GM12878 (cell line): Measurements from ENCODE around the gene METRNL. TPM values are rescaled to one million over a fixed set of nuclear protein-coding genes. Genes with fewer than 3 reads are reported as not detected.

Source experiments
- BHLHE40 ChIP-seq, 2 experiments: fragments of 450-650 bp in 1 of 2; IDR thresholded peaks; 2 replicates each; pipeline ENCODE4 v1.6.1; 2011 to 2017; ENCODE audit warnings: low read depth in 2 of 2, borderline replicate concordance in 1 of 2, improper control_type of control experiment in 1 of 2, low read length in 1 of 2, mild to moderate bottlenecking in 1 of 2
- CBX5 ChIP-seq: sonication (generic); IDR thresholded peaks from 2 replicates; pipeline ENCODE4 v1.6.1; 2016; ENCODE audit warnings: low read depth, moderate library complexity, mild to moderate bottlenecking, inconsistent platforms
- CHD2 ChIP-seq: IDR thresholded peaks from 2 replicates; pipeline ENCODE4 v1.6.1; 2011; ENCODE audit warnings: low read depth, low read length, improper control_type of control experiment, borderline replicate concordance
- EED ChIP-seq: sonication (generic); IDR thresholded peaks from 2 replicates; pipeline ENCODE4 v1.6.1; 2016; ENCODE audit warnings: antibody characterized with exemption, low read depth
- FOXK2 ChIP-seq: fragments of 450-650 bp; IDR thresholded peaks from 2 replicates; pipeline ENCODE4 v1.6.1; 2017; ENCODE audit warnings: mild to moderate bottlenecking, moderate library complexity
- FOXM1 ChIP-seq: IDR thresholded peaks from 2 replicates; pipeline ENCODE4 v1.6.1; 2012; ENCODE audit warnings: low read depth, mild to moderate bottlenecking, inconsistent platforms, low read length, moderate library complexity
- IKZF2 ChIP-seq, 2 experiments: fragments of 450-650 bp; IDR thresholded peaks; 2 replicates each; pipeline ENCODE4 v1.6.1; 2017; ENCODE audit warnings: mild to moderate bottlenecking in 2 of 2, moderate library complexity in 2 of 2
- JUND ChIP-seq: IDR thresholded peaks from 2 replicates; pipeline ENCODE4 v1.6.1; 2012; ENCODE audit warnings: low read depth, mild to moderate bottlenecking, low read length, improper control_type of control experiment, moderate library complexity
- MXI1 ChIP-seq: fragments of 150-350 bp; IDR thresholded peaks from 2 replicates; pipeline ENCODE4 v1.6.1; 2011; ENCODE audit warnings: low read depth, mild to moderate bottlenecking, inconsistent platforms, low read length, improper control_type of control experiment
- NFIC ChIP-seq: IDR thresholded peaks from 2 replicates; pipeline ENCODE4 v1.6.1; 2012; ENCODE audit warnings: low read depth, mild to moderate bottlenecking, inconsistent platforms, low read length, moderate library complexity
- PAX5 ChIP-seq: IDR thresholded peaks from 2 replicates; pipeline ENCODE4 v1.6.1; 2011; ENCODE audit warnings: low read depth, low read length, borderline replicate concordance
- RB1 ChIP-seq: fragments of 450-650 bp; formaldehyde crosslinking; IDR thresholded peaks from 2 replicates; pipeline ENCODE4 v1.6.1; 2017; ENCODE audit warnings: mild to moderate bottlenecking, borderline replicate concordance
- RBBP5 ChIP-seq: fragments of 200-600 bp; sonication (generic); conservative IDR thresholded peaks from 2 replicates; pipeline ENCODE4 v1.6.1; 2016
- SMAD1 ChIP-seq: fragments of 450-650 bp; IDR thresholded peaks from 2 replicates; pipeline ENCODE4 v1.6.1; 2018; ENCODE audit warnings: mild to moderate bottlenecking, low read depth; ENCODE audit not compliant: partially characterized antibody
- SMAD5 ChIP-seq: IDR thresholded peaks from 2 replicates; pipeline ENCODE4 v1.6.1; 2016; ENCODE audit warnings: antibody characterized with exemption, low read depth
- SPI1 ChIP-seq: IDR thresholded peaks from 2 replicates; pipeline ENCODE4 v1.6.1; 2011; ENCODE audit warnings: low read depth, mild to moderate bottlenecking, low read length, moderate library complexity, borderline replicate concordance; ENCODE audit not compliant: insufficient read depth
- TARDBP ChIP-seq: IDR thresholded peaks from 2 replicates; pipeline ENCODE4 v1.6.1; 2016; ENCODE audit warnings: borderline replicate concordance
- ZBED1 ChIP-seq: IDR thresholded peaks from 2 replicates; pipeline ENCODE4 v1.6.1; 2016; ENCODE audit warnings: borderline replicate concordance
- ZZZ3 ChIP-seq: IDR thresholded peaks from 2 replicates; pipeline ENCODE4 v1.6.1; 2011; ENCODE audit warnings: low read depth; ENCODE audit not compliant: control insufficient read depth, insufficient read length
- polyA plus RNA-seq, 11 experiments: library from polyadenylated mRNA; depleted of rRNA in 4 of 11; unstranded in 6 of 11; stranded (reverse) in 5 of 11; fragments of >200 nt; fragmentation: Nextera tagmentation in 4 of 11; fragmentation: Illumina TruSeq in 1 of 11; extraction: Ambion mirVana in 4 of 11; extraction: Trizol in 1 of 11; gene quantifications; 1 replicate in 1 of 11; 2 replicates in 10 of 11; pipeline versions ENCODE4 v1.2.1 to v1.2.3, GENCODE V29; 2011 to 2016; ENCODE audit warnings: inconsistent platforms in 2 of 11, missing spikeins in 2 of 11, low read depth in 1 of 11
- total RNA-seq, 4 experiments: library from RNA; depleted of rRNA in 3 of 4; stranded (reverse); fragments of >200 nt in 3 of 4; fragmentation: Illumina TruSeq in 1 of 4; extraction: Trizol in 1 of 4; gene quantifications; 2 replicates each; pipeline versions ENCODE4 v1.2.1 to v1.2.3, GENCODE V29; 2013 to 2021
- TF ChIP-seq, protein P1 (sequence below): IDR thresholded peaks from 2 replicates; pipeline ENCODE4 v1.6.1; 2012; ENCODE audit warnings: mild to moderate bottlenecking, low read depth, low read length
- TF ChIP-seq, protein P2 (sequence below): fragments of 450-650 bp; formaldehyde crosslinking; IDR thresholded peaks from 2 replicates; pipeline ENCODE4 v1.4.0; 2020; ENCODE audit warnings: mild to moderate bottlenecking, moderate library complexity
- TF ChIP-seq, protein P3 (sequence below): fragments of 150-350 bp; IDR thresholded peaks from 2 replicates; pipeline ENCODE4 v1.6.1; 2014; ENCODE audit warnings: mild to moderate bottlenecking, low read depth, low read length

METRNL gene
- total and polyA plus RNA-seq, 10 of the 15 experiments (the other 5 are each of a cell fraction or from before 2014, with no cell fraction given), result 0.05 to 3.7 (median 0.48) TPM; not detected in 2

DNA sequence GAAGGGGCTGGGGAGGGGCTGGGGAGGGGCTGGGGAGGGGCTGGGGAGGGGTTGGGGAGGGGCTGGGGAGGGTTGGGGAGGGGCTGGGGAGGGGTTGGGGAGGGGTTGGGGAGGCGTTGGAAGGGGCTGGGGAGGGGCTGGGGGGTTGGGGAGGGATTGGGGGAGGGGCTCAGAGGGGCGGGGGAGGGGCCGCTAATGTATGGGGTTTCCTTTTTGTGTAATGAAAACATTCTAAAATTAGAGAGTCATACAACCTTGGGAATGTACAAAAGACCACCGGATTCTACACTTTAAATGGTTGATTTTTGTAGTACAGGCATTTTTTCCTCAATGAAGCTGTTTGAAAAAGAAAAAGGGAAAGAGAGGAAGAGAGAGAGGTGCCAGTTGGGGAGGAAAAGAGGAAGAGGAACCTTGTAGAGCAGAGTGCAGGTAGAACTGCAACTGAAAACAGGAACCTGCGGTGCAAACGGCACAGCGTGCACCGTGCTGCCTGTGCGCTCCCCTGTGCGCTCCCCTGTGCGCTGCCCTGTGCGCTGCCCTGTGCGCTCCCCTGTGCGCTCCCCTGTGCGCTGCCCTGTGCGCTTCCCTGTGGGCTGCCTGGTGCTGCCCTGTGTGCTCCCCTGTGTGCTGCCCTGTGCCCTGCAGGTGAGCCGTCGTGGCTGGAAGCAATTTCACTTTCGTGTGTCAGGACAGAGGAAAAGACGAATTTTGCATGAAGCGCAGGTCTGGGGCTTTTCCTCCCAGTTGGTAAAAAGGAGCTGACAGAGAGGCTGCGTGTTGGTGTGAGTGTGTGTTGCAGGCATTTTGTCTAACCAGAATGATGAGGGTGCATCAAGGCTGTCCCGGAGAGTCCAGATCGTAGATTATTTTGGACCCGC is 40.8 kb downstream of the METRNL start (continued):
- TF ChIP-seq RBBP5 (no peak), NFIC (no peak), ZBED1 (no peak), ZZZ3 (no peak), MXI1 (no peak), EED (peak; percentile 89), SMAD1 (no peak), SPI1 (peak; percentile 94), FOXM1 (no peak), CBX5 (no peak), FOXK2 (no peak), TARDBP (no peak), PAX5 (peak; percentile 52; the same call in 1 of the 2 replicates), CHD2 (no peak), BHLHE40 (IDR thresholded peaks at IDR 0.05; ENCODE audit: borderline replicate concordance in 1 of 2, low read depth in 2 of 2, low read length in 1 of 2) (peak in 1 of 2 experiments; percentile 78; a peak in 2 of 4 replicates), JUND (no peak), SMAD5 (no peak), RB1 (no peak), IKZF2 (IDR thresholded peaks at IDR 0.05) (peak; percentile 88 to 89)
- TF ChIP-seq, protein P1, sequence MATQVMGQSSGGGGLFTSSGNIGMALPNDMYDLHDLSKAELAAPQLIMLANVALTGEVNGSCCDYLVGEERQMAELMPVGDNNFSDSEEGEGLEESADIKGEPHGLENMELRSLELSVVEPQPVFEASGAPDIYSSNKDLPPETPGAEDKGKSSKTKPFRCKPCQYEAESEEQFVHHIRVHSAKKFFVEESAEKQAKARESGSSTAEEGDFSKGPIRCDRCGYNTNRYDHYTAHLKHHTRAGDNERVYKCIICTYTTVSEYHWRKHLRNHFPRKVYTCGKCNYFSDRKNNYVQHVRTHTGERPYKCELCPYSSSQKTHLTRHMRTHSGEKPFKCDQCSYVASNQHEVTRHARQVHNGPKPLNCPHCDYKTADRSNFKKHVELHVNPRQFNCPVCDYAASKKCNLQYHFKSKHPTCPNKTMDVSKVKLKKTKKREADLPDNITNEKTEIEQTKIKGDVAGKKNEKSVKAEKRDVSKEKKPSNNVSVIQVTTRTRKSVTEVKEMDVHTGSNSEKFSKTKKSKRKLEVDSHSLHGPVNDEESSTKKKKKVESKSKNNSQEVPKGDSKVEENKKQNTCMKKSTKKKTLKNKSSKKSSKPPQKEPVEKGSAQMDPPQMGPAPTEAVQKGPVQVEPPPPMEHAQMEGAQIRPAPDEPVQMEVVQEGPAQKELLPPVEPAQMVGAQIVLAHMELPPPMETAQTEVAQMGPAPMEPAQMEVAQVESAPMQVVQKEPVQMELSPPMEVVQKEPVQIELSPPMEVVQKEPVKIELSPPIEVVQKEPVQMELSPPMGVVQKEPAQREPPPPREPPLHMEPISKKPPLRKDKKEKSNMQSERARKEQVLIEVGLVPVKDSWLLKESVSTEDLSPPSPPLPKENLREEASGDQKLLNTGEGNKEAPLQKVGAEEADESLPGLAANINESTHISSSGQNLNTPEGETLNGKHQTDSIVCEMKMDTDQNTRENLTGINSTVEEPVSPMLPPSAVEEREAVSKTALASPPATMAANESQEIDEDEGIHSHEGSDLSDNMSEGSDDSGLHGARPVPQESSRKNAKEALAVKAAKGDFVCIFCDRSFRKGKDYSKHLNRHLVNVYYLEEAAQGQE, result no peak
- TF ChIP-seq, protein P2, sequence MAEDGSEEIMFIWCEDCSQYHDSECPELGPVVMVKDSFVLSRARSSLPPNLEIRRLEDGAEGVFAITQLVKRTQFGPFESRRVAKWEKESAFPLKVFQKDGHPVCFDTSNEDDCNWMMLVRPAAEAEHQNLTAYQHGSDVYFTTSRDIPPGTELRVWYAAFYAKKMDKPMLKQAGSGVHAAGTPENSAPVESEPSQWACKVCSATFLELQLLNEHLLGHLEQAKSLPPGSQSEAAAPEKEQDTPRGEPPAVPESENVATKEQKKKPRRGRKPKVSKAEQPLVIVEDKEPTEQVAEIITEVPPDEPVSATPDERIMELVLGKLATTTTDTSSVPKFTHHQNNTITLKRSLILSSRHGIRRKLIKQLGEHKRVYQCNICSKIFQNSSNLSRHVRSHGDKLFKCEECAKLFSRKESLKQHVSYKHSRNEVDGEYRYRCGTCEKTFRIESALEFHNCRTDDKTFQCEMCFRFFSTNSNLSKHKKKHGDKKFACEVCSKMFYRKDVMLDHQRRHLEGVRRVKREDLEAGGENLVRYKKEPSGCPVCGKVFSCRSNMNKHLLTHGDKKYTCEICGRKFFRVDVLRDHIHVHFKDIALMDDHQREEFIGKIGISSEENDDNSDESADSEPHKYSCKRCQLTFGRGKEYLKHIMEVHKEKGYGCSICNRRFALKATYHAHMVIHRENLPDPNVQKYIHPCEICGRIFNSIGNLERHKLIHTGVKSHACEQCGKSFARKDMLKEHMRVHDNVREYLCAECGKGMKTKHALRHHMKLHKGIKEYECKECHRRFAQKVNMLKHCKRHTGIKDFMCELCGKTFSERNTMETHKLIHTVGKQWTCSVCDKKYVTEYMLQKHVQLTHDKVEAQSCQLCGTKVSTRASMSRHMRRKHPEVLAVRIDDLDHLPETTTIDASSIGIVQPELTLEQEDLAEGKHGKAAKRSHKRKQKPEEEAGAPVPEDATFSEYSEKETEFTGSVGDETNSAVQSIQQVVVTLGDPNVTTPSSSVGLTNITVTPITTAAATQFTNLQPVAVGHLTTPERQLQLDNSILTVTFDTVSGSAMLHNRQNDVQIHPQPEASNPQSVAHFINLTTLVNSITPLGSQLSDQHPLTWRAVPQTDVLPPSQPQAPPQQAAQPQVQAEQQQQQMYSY (CRISPR knock-in tag), result no peak
- TF ChIP-seq, protein P3, sequence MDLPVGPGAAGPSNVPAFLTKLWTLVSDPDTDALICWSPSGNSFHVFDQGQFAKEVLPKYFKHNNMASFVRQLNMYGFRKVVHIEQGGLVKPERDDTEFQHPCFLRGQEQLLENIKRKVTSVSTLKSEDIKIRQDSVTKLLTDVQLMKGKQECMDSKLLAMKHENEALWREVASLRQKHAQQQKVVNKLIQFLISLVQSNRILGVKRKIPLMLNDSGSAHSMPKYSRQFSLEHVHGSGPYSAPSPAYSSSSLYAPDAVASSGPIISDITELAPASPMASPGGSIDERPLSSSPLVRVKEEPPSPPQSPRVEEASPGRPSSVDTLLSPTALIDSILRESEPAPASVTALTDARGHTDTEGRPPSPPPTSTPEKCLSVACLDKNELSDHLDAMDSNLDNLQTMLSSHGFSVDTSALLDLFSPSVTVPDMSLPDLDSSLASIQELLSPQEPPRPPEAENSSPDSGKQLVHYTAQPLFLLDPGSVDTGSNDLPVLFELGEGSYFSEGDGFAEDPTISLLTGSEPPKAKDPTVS, result no peak
